ENCODE data around the gene NUP155.
"Not testable (repeated sequence)": the region's sequence is repeated elsewhere in the genome, so short reads cannot be mapped to it uniquely, and the experiment has no call there.

The NUP155 gene

DNA sequence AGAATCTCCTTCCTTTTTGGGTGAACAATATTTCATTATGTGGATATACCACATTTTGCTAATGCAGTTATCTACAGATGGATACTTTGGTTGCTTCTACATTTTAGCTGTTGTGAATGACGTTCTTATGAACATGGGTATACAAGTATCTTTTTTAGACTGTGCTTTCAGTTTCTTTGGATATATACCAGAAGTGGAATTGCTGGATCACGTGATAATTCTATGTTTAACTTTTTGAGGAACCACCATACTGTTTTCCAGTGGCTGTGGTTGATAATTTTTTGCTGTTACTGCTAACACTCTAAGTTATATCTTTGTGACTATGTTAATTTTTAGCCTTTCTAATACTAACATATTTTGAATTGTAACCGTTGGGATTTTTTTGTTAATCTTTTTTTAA, 20.7 kb upstream of the NUP155 start:
- TF ChIP-seq, protein P1, sequence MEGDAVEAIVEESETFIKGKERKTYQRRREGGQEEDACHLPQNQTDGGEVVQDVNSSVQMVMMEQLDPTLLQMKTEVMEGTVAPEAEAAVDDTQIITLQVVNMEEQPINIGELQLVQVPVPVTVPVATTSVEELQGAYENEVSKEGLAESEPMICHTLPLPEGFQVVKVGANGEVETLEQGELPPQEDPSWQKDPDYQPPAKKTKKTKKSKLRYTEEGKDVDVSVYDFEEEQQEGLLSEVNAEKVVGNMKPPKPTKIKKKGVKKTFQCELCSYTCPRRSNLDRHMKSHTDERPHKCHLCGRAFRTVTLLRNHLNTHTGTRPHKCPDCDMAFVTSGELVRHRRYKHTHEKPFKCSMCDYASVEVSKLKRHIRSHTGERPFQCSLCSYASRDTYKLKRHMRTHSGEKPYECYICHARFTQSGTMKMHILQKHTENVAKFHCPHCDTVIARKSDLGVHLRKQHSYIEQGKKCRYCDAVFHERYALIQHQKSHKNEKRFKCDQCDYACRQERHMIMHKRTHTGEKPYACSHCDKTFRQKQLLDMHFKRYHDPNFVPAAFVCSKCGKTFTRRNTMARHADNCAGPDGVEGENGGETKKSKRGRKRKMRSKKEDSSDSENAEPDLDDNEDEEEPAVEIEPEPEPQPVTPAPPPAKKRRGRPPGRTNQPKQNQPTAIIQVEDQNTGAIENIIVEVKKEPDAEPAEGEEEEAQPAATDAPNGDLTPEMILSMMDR (IDR thresholded peaks at IDR 0.05), result no peak
- Mint-ChIP-seq H3K9me3 (no peaks in the 10 kb centered on the region), H3K4me1 (no peaks in the 10 kb centered on the region), H3K4me3 (no peak overlapping the region), H3K27me3 (ENCODE audit: low read depth, poor library complexity) (no peaks in the 10 kb centered on the region), H3K36me3 (ENCODE audit: low read depth) (peaks cover 43% of the 10 kb centered on the region), H3K27ac (peak overlapping the region; percentile 55)
- no peak for DNase-seq

DNA sequence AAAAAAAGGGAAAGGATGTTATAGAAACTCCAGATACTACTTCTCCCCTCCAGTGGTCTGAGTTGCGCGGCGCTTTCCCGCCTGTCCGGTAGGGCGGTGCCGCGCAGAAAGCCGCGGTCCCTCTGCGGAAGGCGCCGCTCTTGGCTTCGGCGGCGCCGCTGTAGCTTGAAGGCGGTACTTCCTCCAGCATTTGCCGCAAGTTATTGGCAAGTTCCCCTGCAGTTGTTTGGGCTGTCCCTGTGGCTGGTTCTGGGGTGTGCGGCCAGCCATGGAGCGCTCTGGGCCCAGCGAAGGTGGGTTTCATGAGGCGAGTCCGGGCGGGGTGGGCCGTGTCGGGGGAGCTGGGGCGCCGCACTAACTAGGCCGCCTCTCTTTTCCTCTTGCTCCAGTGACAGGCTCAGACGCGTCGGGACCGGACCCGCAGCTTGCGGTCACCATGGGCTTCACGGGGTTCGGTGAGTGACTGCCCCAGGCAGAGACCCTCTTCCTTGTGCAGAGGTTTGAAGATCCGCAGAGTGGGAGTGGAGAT, 8.3 kb upstream of the NUP155 start, which contains the start of gene WDR70:
TSS of gene WDR70 (plus strand) at position 219 of the 529 bp plus-strand sequence. CDS start at position 269, 50 bp downstream.
- peaks cover 16% of the 10 kb centered on the region for H3K36me3 Mint-ChIP-seq (ENCODE audit: low read depth)
- peak within 1 kb of the TSS; percentile 95 for H3K4me3 Mint-ChIP-seq
- peak; percentile 78 for DNase-seq
- not testable (repeated sequence) for H3K4me1 Mint-ChIP-seq, H3K9me3 Mint-ChIP-seq
- TF ChIP-seq, protein P1 (IDR thresholded peaks at IDR 0.05), result peak; percentile 46
- peak within 1 kb of the TSS; percentile 6 for H3K27ac Mint-ChIP-seq
- H3K27me3 Mint-ChIP-seq (ENCODE audit: low read depth, poor library complexity), result peaks cover 22% of the 10 kb centered on the region

DNA sequence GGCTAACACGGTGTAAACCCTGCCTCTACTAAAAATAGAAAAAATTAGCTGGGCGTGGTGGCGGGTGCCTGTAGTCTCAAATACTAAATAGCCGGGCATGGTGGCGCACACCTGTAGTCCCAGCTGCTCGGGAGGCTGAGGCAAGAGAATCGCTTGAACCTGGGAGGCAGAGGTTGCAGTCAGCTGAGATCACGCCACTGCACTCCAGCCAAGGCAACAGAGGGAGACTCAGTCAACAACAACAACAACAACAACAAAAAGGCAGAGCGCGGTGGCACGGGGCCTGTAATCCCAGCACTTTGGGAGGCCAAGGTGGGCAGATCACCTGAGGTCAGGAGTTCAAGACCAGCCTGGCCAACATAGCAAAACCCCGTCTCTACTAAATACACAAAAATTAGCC, 7.2 kb upstream of the NUP155 start:
- not testable (repeated sequence) for H3K36me3 Mint-ChIP-seq (ENCODE audit: low read depth); H3K9me3 Mint-ChIP-seq; H3K4me1 Mint-ChIP-seq; DNase-seq; H3K27ac Mint-ChIP-seq
- H3K27me3 Mint-ChIP-seq (ENCODE audit: low read depth, poor library complexity), result peaks cover 29% of the 10 kb centered on the region
- peak overlapping the region; percentile 58 for H3K4me3 Mint-ChIP-seq

DNA sequence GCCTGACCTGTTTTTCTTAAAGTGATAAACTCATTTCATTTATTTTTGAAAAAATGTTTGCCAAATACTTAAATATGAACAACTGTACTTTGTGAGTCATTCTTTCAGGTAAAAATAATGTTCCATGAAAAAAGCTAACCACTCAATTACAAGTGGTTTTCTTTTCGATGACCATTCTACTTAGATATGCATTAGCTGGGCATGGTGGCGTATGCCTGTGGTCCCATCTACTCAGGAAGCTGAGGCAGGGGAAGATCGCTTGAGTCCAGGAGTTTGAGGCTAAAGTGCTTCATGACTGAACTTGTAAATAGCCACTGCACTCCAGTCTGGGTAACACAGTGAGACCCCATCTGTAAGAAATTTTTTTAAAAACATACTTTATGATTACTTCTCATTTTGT, 4.2 kb upstream of the NUP155 start:
- TF ChIP-seq, protein P1 (IDR thresholded peaks at IDR 0.05), result no peak
- no peak for DNase-seq
- Mint-ChIP-seq H3K27ac (no peak overlapping the region), H3K9me3 (no peaks in the 10 kb centered on the region), H3K36me3 (ENCODE audit: low read depth) (no peaks in the 10 kb centered on the region), H3K4me3 (no peak overlapping the region), H3K4me1 (peaks cover 19% of the 10 kb centered on the region), H3K27me3 (ENCODE audit: low read depth, poor library complexity) (peaks cover 41% of the 10 kb centered on the region)

DNA sequence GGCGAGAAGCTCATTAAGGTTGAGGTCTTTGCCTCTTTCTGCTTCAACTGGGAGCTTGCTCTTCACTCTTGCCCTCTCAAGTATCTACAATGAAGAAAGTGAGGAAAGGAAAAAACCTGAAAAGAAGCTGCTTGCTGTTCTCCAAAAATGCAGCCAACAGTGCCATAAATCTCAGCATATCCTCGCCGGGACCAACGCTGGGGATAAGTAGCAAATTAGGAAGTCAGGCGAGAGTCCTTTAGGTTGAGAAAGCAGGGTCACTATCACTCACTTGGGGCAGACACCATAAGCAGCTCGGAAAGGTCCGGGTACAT, 399 bp downstream of the NUP155 start:
- Mint-ChIP-seq H3K9me3 (no peaks in the 10 kb centered on the region), H3K36me3 (ENCODE audit: low read depth) (peaks cover 4% of the 10 kb centered on the region), H3K4me3 (peak overlapping the region; percentile 100), H3K27me3 (ENCODE audit: low read depth, poor library complexity) (peaks cover 21% of the 10 kb centered on the region), H3K27ac (peak overlapping the region; percentile 99), H3K4me1 (peaks cover 30% of the 10 kb centered on the region)
- no peak for DNase-seq
- TF ChIP-seq, protein P1 (IDR thresholded peaks at IDR 0.05), result no peak

DNA sequence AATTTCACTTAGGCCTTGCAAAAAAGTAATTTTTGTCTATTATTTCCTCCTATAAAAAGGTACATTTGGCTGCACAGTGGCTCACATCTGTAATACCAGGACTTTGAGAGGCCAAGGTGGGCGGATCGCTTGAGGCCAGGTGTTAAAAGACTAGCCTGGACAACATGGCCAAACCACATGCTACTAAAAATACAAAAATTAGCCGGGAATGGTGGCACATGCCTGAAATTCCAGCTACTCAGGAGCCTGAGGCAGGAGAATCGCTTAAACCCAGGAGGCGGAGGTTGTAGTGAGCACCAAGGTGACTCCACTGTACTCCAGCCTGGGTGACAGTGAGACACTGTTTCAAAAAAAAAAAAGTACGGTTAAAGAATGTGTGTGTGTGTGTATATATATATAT, 15.7 kb downstream of the NUP155 start:
- no peak overlapping the region for H3K27ac Mint-ChIP-seq
- no peaks in the 10 kb centered on the region for H3K9me3 Mint-ChIP-seq
- no peaks in the 10 kb centered on the region for H3K27me3 Mint-ChIP-seq (ENCODE audit: low read depth, poor library complexity)
- no peaks in the 10 kb centered on the region for H3K4me1 Mint-ChIP-seq
- peaks cover 50% of the 10 kb centered on the region for H3K36me3 Mint-ChIP-seq (ENCODE audit: low read depth)
- no peak overlapping the region for H3K4me3 Mint-ChIP-seq
- no peak for DNase-seq
- TF ChIP-seq, protein P1 (IDR thresholded peaks at IDR 0.05), result no peak

DNA sequence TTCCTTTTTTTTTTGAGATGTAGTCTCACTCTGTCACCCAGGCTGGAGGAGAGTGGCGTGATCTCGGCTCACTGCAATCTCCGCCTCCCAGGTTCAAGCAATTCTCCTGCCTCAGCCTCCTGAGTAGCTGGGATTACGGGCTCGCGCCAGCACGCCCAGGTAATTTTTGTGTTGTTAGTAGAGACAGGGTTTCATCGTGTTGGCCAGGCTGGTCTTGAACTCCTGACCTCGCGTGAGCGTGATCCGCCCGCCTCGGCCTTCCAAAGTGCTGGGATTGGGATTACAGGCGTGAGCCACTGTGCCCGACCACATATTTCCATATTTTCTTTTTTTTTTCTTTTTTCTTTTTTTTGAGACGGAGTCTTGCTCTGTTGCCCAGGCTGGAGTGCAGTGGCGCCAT, 28.2 kb downstream of the NUP155 start:
- not testable (repeated sequence) for H3K27me3 Mint-ChIP-seq (ENCODE audit: low read depth, poor library complexity); H3K4me1 Mint-ChIP-seq; H3K9me3 Mint-ChIP-seq; DNase-seq; H3K4me3 Mint-ChIP-seq; H3K27ac Mint-ChIP-seq
- peaks cover 56% of the 10 kb centered on the region for H3K36me3 Mint-ChIP-seq (ENCODE audit: low read depth)

DNA sequence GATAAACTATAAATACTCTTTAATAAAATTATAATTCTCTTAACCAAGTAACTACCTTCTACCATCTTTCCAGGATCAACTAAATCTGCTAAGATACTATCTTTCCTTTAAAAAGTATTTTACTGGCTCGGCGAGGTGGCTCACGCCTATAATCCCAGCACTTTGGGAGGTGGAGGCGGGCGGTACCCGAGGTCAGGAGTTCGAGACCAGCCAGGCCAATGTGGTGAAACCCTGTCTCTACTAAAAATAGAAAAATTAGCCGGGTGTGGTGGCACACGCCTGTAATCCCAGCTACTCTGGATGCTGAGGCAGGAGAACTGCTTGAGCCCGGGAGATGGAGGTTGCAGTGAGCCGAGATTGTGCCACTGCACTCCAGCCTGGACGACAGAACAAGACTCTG, 36.2 kb downstream of the NUP155 start:
- not testable (repeated sequence) for H3K4me1 Mint-ChIP-seq; H3K4me3 Mint-ChIP-seq; H3K27ac Mint-ChIP-seq; H3K9me3 Mint-ChIP-seq; H3K27me3 Mint-ChIP-seq (ENCODE audit: low read depth, poor library complexity); DNase-seq
- H3K36me3 Mint-ChIP-seq (ENCODE audit: low read depth), result peaks cover 56% of the 10 kb centered on the region

Data from nephron progenitor cell (in vitro differentiated cells).